ENCODE results near the gene NEDD1.

GRCh38 chr12:96982671-96983070, 75.6 kb downstream of the NEDD1 start:
- TF ChIP-seq SUZ12 (IDR thresholded peaks at IDR 0.05; ENCODE audit: extremely low read depth, insufficient read depth, insufficient read length) (no peak), YY1 (IDR thresholded peaks at IDR 0.05; ENCODE audit: insufficient read depth, insufficient read length) (no peak), ZNF274 (IDR thresholded peaks at IDR 0.05; ENCODE audit: low read depth, low read length) (no peak)

Data from NT2/D1 (cell line).